Heart right ventricle (tissue), 16 donors: ENCODE measurements around the gene PDCL3. TPM values are rescaled to one million over a fixed set of nuclear protein-coding genes. Genes with fewer than 3 reads are reported as not detected.

Source experiments
- ATAC-seq, 8 donors: fragments of 200-7000 bp; cut with Tn5 transposase; one replicate each; pipeline ENCODE4 v1.9.1; 2020; ENCODE audit warnings: mild to moderate bottlenecking in 8 of 8, moderate library complexity in 8 of 8, moderate number of reproducible peaks in 1 of 8
- DNase-seq, 2 donors: peaks; one replicate each; pipeline ENCODE4 v3.0.0-alpha.2; 2020
- H3K27ac ChIP-seq, 10 donors: fragments of 200-600 bp; sonication (generic) in 2 of 10; one replicate each; pipeline versions ENCODE4 v1.5.0 to v1.8.0; 2020 to 2022; ENCODE audit warnings: mild to moderate bottlenecking in 3 of 10
- H3K27me3 ChIP-seq, 7 donors: fragments of 200-600 bp; one replicate each; pipeline ENCODE4 v1.8.0; 2021 to 2022; ENCODE audit warnings: mild to moderate bottlenecking in 2 of 7
- H3K36me3 ChIP-seq, 9 donors: fragments of 200-600 bp; sonication (generic) in 1 of 9; one replicate each; pipeline versions ENCODE4 v1.5.0 to v1.8.0; 2020 to 2022; ENCODE audit warnings: mild to moderate bottlenecking in 2 of 9
- H3K4me1 ChIP-seq, 9 donors: fragments of 200-600 bp; sonication (generic) in 1 of 9; one replicate each; pipeline versions ENCODE4 v1.5.0 to v1.8.0; 2020 to 2022; ENCODE audit warnings: mild to moderate bottlenecking in 4 of 9
- H3K4me3 ChIP-seq, 10 donors: fragments of 200-600 bp; sonication (generic) in 2 of 10; one replicate each; pipeline versions ENCODE4 v1.5.0 to v1.8.0; 2020 to 2022; ENCODE audit warnings: mild to moderate bottlenecking in 7 of 10, moderate library complexity in 2 of 10
- H3K9me3 ChIP-seq, 11 donors: fragments of 200-600 bp in 10 of 11; sonication (generic) in 2 of 11; one replicate each; pipeline versions ENCODE4 v1.5.0 to v1.8.0; 2013 to 2022; ENCODE audit warnings: mild to moderate bottlenecking in 2 of 11, control low read depth in 1 of 11, moderate library complexity in 1 of 11
- WGBS, 2 donors: extraction: QIAGEN DNeasy Blood & Tissue Kit; methylation state at CpG; one replicate each; pipeline ENCODE4 v1.1.7; 2013; ENCODE audit warnings: inconsistent platforms in 1 of 2; 5-methylcytosine and 5-hydroxymethylcytosine counted together
- intact Hi-C, 10 donors: fragments of 100-400 bp; cut with DNase I; formaldehyde crosslinking; loops; one replicate each; pipeline versions ENCODE4 v1.11.1 to v1.14.2; 2022
- polyA plus RNA-seq, 2 donors: library from polyadenylated mRNA; stranded (reverse); fragments of 200-250 nt; gene quantifications; one replicate each; pipeline ENCODE4 v1.2.3, GENCODE V29; 2013
- total RNA-seq, 10 donors: library from RNA; stranded (reverse); fragmentation: NEBNext Ultra II Directional in 3 of 10; extraction: Animal tissue kit (Norgen Biotek cat#: 25700) in 3 of 10; gene quantifications; one replicate each; pipeline versions ENCODE4 v1.2.1 to v1.2.4, GENCODE V29; 2021 to 2023
- TF ChIP-seq, protein P1 (sequence below), 9 donors: fragments of 200-600 bp; sonication (generic) in 2 of 9; IDR thresholded peaks; one replicate each; pipeline versions ENCODE4 v1.5.0 to v1.8.0; 2021 to 2022; ENCODE audit warnings: antibody characterized with exemption in 9 of 9, mild to moderate bottlenecking in 5 of 9, moderate library complexity in 1 of 9
- donor health status: Arrhythmogenic right ventricular cardiomyopathy.
- donor health status: ischemic (EF 13 %, LVEDD 7.1; RV severe dilation, severe dysfunction).
- donor health status: healthy with polysubstance abuse.
- donor health status: DM: no; HTN: yes; CAD: no.
- donor health status: DM: no; HTN: no; CAD: no.
- donor health status: ischemic (EF 25% LVEDD 6.9; RV normal size, moderate dysfunction).
- donor health status: ischemic (EF 25% LVEDD 5.7; RV mildly dilated, moderate dysfunction).
- donor health status: healthy.
- donor health status: DM: yes; HTN: yes; CAD: no.
- donor health status: Ischemic cardiomyopathy.
- donor health status: ischemic (EF 35%, LVEDD 5.7; RV mildly dilated, moderate dysfunction).
- donor health status: nonischemic (EF 11% LVEDD 7.7; RV severe dilation, severe dysfunction).
- donor health status: DM: yes; HTN: yes; CAD: no.
- donor health status: PGD.
- donor health status: ischemic (EF 29% LVEDD 5.4; RV normal size, mild dysfunction).
- donor health status: nonischemic (EF 23%, LVEDD 6.1; RV moderate dilation, normal function).

PDCL3 gene
- total and polyA plus RNA-seq, 12 donors, result 17.0 to 30.0 (median 23.4) TPM

DNA sequence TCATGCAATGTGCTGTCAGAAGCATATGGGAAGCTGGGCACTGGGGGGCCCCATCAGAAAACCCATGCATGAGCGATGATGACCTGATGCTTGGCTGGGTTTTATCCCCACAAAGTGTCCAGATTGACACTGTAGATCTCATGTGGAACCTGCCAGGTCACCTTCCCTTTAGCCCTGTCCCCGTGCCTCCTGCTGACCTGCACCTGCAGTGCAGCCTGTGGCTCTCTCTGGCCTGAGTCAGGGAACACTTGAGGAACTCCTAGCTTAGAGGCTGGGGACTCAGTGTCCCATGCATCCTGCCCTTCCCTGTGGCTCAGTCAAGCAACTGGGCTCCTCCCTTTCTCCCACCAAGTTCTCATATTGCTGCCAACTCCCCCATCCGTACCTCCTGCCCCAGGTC, 57.7 kb downstream of the PDCL3 start:
- WGBS, 2 donors, result 90 to 92% methylated on average over 3 of the region's 3 CpGs
- TF ChIP-seq, protein P1, sequence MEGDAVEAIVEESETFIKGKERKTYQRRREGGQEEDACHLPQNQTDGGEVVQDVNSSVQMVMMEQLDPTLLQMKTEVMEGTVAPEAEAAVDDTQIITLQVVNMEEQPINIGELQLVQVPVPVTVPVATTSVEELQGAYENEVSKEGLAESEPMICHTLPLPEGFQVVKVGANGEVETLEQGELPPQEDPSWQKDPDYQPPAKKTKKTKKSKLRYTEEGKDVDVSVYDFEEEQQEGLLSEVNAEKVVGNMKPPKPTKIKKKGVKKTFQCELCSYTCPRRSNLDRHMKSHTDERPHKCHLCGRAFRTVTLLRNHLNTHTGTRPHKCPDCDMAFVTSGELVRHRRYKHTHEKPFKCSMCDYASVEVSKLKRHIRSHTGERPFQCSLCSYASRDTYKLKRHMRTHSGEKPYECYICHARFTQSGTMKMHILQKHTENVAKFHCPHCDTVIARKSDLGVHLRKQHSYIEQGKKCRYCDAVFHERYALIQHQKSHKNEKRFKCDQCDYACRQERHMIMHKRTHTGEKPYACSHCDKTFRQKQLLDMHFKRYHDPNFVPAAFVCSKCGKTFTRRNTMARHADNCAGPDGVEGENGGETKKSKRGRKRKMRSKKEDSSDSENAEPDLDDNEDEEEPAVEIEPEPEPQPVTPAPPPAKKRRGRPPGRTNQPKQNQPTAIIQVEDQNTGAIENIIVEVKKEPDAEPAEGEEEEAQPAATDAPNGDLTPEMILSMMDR (IDR thresholded peaks at IDR 0.05), result no peak
- Histone ChIP-seq H3K27ac (no peak overlapping the region), H3K4me1 (no peaks in the 10 kb centered on the region), H3K9me3 (peaks cover 0 to 6% (median 0%) of the 10 kb centered on the region in 11 donors), H3K4me3 (no peak overlapping the region), H3K27me3 (no peaks in the 10 kb centered on the region), H3K36me3 (no peaks in the 10 kb centered on the region)
- intact Hi-C loops, result no loop called here
- DNase-seq (no peak), ATAC-seq (no peak)

DNA sequence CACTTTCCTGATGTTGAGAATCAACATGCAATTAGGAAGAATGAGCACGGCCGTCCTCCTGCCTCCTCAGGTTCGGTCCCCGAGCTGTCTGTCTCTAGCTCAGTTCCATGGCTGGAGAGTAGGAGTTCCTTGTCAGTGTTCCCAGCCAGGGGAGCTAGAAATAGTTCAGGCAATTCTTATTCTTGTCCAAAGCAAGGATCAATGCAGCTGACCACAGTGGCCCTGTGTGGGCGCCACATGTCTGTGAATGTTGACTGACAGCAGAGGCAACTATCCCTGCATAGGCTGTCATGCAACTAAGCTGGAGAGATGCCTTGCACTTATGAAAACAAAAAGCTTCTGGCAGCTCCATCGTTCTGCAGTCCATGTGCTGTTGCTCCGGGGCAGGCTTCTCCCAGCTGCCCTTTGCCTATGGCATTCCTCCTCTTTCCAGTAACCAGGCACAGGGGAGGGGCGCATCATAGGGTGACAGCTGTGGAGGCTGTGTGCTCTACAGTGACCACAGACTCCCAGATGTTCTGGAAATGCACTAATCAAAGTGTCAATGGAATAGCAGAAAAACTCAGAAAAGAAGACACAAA, 58.7 kb downstream of the PDCL3 start:
- intact Hi-C loops, result no loop called here
- TF ChIP-seq, protein P1 (IDR thresholded peaks at IDR 0.05), result no peak
- H3K36me3 ChIP-seq, result no peaks in the 10 kb centered on the region
- DNase-seq, result no peak
- H3K4me1 ChIP-seq, result no peaks in the 10 kb centered on the region
- no peak overlapping the region for H3K27ac ChIP-seq
- peaks cover 0 to 6% (median 0%) of the 10 kb centered on the region in 11 donors for H3K9me3 ChIP-seq
- H3K4me3 ChIP-seq, result no peak overlapping the region
- no peak for ATAC-seq
- WGBS, 2 donors, result 90 to 94% methylated on average over 8 of the region's 8 CpGs
- H3K27me3 ChIP-seq, result no peaks in the 10 kb centered on the region

DNA sequence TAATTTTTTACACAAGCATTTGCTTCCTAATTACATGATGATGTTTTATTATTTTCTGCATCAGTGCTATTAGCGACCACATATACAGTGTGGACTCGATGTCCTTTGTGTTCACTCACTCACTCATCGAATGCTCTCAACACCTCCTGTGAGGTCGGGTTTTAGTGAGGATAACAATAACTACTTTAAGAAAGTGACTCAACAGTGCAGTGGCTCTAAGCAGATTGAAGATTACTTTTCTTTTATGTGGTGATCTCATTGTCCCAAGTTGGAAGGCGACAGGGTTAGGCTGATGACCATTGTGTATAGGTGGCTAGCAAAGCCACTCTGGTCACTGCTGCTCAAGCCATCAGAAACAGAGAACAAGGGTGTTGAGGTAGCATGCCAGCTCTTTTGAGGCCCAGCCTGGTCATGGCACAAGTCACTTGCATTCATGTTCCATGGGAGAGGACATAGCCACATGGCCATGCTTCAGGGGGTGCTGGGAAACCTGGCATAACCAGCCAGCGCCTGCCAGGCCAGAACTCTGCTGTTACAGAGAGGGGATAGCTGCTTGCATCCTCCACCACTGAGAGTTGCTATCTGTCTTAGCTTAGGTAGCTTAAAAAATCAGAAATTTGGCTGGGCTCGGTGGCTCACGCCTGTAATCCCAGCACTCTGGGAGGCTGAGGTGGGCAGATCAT, 60.4 kb downstream of the PDCL3 start:
- no peak for DNase-seq
- H3K36me3 ChIP-seq, result no peaks in the 10 kb centered on the region
- H3K4me1 ChIP-seq, result no peaks in the 10 kb centered on the region
- peak in 1 of 8 donors; percentile 24 for ATAC-seq
- H3K9me3 ChIP-seq, result peaks cover 0 to 6% (median 0%) of the 10 kb centered on the region in 11 donors
- intact Hi-C loops, result no loop called here
- H3K27ac ChIP-seq, result no peak overlapping the region
- no peaks in the 10 kb centered on the region for H3K27me3 ChIP-seq
- 72 to 81% methylated on average over 8 of the region's 8 CpGs for whole genome bisulfite sequencing, 2 donors
- no peak overlapping the region for H3K4me3 ChIP-seq
- TF ChIP-seq, protein P1 (IDR thresholded peaks at IDR 0.05), result no peak

DNA sequence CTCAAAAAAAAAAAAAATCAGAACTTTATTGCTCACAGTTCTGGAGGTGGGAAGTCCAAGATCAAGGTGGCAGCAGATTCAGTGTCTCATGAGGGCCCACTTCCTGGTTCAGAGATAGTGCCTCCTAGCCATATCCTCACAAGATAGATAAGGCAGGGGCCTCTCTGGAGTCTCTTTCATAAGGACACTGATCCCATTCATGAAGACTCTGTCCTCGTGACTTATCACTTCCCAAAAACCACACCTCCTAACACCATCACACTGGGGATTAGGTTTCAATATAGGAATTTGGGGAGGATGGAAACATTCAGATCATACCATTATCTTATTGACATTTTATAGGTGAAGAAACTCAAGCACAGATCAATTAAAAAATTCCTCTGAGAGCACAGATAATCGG, 61.1 kb downstream of the PDCL3 start:
- WGBS, 2 donors, result 83 to 88% methylated on average over 2 of the region's 2 CpGs
- H3K4me3 ChIP-seq, result no peak overlapping the region

More for the DNA sequence above, 61.1 kb downstream of the PDCL3 start:
- Histone ChIP-seq H3K9me3 (peaks cover 0 to 6% (median 0%) of the 10 kb centered on the region in 11 donors), H3K27me3 (no peaks in the 10 kb centered on the region), H3K36me3 (no peaks in the 10 kb centered on the region), H3K27ac (no peak overlapping the region), H3K4me1 (no peaks in the 10 kb centered on the region)
- no peak for ATAC-seq
- TF ChIP-seq, protein P1 (IDR thresholded peaks at IDR 0.05), result no peak
- no peak for DNase-seq
- intact Hi-C loops, result no loop called here
